PC-9 (cell line): Measurements from ENCODE around the gene KIAA1671.
A peak's percentile ranks its signal among the peaks of the same experiment; 100 is the strongest.

Experiments used
- EZH2 ChIP-seq: fragments of 200-600 bp; sonication (generic); IDR thresholded peaks from 2 replicates; pipeline ENCODE4 v1.8.0; 2017; ENCODE audit warnings: antibody characterized with exemption, low read depth
- TF ChIP-seq, protein P1 (sequence below): fragments of 200-600 bp; sonication (generic); conservative IDR thresholded peaks from 2 replicates; pipeline ENCODE4 v1.6.1; 2017; ENCODE audit warnings: mixed run types, antibody characterized with exemption, mild to moderate bottlenecking, moderate library complexity

DNA sequence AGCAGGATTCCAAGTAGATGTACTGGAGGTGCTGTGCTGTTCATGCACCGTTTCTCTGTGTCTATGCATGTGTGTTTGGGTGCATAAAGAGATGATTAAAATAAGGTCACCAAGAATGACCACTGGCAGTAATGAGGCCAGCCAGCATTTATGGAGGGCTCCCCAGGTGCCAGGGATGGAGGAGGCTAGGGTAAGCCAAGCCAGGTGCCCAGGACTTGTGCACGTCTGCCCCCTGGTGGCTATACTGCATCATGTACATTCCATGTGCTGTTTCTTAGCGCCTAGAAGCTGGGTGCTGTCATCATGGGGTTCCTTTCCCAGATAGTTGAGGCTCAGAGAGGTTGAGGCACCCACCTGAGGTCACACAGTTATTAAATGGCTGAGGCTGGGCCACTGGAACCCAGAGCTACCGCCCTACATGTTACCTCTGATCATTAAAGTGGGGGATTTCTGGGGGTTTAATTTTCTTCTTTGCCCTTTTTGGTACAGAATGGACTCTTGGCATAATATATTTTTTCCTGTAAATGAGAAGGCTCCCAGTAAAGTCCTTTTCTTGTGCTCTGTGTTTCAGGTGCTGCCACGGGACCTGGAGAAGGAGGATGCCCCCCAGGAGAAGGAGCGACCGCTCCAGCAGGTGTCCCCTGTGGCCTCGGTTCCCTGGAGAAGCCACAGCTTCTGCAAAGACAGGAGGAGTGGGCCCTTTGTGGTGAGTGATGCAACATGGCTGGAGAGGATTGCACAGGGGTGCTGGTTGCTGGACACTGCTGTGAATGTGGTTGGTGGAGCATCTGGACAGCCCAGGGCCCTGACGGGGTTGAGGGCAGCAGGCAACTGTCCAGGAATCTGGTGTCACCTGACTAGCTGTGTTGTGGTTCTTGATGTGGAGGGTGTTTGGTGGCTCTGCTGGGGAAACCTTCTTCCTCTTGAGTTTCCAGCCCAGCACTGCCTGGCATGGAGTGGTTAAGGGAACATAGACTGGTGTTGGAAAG lies 96.4 kb downstream of the KIAA1671 start:
- TF ChIP-seq, protein P1, sequence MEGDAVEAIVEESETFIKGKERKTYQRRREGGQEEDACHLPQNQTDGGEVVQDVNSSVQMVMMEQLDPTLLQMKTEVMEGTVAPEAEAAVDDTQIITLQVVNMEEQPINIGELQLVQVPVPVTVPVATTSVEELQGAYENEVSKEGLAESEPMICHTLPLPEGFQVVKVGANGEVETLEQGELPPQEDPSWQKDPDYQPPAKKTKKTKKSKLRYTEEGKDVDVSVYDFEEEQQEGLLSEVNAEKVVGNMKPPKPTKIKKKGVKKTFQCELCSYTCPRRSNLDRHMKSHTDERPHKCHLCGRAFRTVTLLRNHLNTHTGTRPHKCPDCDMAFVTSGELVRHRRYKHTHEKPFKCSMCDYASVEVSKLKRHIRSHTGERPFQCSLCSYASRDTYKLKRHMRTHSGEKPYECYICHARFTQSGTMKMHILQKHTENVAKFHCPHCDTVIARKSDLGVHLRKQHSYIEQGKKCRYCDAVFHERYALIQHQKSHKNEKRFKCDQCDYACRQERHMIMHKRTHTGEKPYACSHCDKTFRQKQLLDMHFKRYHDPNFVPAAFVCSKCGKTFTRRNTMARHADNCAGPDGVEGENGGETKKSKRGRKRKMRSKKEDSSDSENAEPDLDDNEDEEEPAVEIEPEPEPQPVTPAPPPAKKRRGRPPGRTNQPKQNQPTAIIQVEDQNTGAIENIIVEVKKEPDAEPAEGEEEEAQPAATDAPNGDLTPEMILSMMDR, result peak; percentile 92
- no peak for TF ChIP-seq EZH2
